Stimulated activated CD8-positive, alpha-beta memory T cell treated with anti-CD3 and anti-CD28 coated beads, Interleukin-4, amount 100 ng/mL, for 24 hours (primary cell): ENCODE data around the gene UBTD1.
A peak's percentile ranks its signal among the peaks of the same experiment; 100 is the strongest.
"Not testable (repeated sequence)": the region's sequence is repeated elsewhere in the genome, so short reads cannot be mapped to it uniquely, and the experiment has no call there.

Source experiments
- DNase-seq: peaks from one replicate; pipeline ENCODE4 v3.0.0-alpha.2; 2020; ENCODE audit warnings: low read depth

Gene UBTD1

DNA sequence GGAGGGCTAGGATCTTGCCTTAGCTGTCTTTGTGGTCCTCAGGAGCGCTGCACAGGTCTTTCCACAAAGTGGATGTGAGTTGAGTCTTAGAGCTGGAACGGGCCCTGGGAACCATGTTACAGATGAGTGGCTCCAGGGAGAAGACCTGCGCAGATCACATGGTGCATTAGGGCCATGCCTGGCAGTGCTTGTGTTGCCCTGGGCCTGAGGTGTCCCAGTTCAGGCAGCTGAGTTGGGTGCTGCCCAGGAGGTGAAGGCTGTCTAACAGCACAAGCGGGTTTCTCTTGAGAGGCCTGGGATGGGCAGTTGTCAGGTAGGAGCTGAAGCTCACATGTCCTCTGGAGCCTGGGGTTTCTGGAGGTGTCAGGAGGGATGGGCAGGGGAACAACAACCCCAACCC, 40.1 kb downstream of the UBTD1 start:
- DNase-seq: no peak

DNA sequence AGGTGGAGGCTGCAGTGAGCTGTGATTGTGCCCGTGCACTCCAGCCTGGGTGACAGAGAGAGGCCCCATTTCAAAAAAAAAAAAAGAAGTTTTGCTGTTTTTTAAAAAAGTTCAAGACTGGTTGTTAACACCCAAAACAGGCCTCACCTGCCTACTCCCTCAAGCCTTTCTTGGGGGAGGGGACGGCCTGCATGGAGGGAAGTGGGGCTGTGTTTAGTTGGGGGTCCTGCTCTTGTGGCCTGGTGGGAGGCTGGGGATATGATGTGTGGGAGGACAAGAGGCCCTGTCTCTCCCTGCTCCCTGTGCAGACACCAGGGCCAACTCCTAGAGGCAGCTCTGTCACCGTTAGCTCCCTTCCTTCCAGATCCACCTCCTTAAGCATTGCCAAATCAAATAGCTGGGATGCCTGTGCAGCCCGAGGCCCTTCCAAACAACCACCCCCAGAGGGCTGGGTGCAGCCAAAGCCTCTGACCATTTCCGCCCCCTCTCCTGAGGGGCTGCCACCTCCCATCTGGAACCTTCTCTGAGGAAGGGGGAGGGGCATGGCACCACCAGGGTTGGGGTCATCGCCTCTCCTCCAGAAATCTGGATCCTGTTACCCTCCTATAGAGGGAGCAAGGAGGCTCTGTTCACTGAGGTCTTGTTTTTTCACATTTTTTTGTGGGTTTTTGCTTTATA, 40.9 kb downstream of the UBTD1 start:
- no peak for DNase-seq

DNA sequence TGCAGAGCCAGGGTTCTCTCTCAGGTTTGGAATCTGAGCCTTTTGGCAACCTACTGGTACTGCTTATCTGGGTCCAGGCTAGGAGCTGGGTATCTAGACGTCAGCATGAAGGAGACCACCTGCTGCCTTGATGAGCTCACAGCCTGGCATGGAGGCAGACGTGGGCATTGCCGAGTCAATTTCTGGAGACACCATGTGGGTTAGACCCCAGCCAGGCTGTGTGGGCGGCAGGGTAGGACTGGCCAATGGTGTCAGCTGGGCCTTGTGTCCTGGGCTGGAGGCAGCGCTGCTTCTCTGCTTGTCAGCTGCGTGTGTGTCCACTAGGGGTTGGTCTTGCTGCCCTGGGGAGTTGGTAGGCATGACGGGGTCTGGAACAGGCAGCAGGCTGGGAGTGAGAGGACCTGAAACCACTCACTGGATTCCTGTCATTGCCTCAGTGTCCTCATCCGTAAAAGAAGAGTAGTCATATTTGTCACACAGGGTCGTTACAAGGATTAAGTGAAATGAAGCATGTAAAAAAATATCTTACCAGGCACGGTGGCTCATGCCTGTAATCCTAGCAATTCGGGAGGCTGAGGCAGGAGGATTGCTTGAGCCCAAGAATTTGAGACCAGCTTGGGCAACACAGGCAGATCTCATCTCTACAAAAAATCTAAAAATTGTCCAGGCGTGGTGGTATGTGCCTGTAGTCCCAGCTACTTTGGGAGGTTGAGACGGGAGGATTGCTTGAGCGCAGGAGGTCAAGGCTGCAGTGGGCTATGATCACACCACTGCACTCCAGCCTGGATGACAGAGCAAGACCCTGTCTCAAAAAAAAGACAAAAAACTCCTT, 42.2 kb downstream of the UBTD1 start:
- DNase-seq: no peak

DNA sequence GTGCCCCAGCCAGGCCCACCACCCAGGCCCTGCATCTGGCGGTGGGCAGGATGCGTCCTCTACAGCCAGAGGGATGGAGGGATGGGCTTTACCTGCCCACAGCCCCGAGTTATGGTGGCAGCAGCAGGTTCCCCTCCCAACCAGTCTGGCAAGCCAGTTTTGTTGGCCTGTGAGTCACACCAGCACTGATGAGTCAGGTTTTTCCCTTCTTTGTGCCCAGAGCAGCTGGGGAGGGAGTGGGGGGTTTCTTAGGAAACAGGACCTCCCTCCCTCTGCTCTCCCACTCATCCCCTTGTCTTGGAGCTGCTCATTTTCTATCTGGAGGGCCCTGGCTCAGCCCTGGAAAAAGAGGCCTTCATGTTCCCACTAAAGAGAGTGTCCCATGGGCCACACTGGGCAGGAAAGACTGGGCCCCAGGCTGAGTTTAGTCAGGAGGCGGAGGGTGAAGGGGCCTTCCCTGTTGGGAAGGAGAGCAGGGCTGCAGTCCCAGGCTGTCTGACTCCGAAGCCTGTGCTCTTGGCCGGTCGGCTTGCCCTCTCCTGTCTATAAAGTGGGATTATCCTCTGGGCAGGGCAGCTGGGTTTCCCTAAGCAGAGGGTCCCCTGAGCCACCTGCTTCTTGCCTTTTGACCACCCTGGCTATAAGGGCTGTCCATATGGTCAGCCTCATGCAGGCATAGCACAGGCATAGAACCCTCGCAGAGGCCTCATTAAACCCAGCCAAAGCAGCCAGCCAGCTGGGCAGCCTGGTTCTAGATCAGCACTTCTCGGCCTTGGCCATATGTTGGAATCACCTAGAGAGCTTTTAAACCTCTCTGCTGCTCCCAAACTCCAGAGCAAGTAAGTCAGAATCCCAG, 43.7 kb downstream of the UBTD1 start:
- DNase-seq: peak; percentile 17

DNA sequence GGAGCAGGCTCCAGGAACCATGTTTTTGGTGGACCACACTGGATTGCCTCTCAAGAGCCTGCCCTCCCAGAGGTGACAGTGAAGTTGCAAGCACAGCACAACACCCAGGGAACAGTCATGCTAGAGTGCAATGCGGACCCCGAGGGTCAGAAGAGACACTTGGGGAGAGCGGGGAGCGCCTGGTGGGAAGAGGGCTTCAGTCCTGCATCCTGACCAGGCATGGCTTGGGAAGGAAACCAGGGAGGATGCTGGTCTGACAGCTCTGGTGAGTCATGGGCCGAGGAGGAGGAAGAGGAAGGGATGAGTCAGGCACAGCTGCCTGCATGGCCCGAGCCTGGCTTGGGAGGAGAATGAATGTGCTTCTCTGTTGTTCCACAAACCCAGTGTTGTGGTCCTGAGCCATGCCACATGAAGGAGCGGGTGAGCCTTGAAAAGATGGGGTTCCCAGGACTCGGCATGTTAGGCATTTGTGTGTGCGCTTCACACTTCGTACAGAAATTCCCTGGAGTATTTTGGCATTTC, 44.4 kb downstream of the UBTD1 start:
- peak; percentile 38 for DNase-seq

DNA sequence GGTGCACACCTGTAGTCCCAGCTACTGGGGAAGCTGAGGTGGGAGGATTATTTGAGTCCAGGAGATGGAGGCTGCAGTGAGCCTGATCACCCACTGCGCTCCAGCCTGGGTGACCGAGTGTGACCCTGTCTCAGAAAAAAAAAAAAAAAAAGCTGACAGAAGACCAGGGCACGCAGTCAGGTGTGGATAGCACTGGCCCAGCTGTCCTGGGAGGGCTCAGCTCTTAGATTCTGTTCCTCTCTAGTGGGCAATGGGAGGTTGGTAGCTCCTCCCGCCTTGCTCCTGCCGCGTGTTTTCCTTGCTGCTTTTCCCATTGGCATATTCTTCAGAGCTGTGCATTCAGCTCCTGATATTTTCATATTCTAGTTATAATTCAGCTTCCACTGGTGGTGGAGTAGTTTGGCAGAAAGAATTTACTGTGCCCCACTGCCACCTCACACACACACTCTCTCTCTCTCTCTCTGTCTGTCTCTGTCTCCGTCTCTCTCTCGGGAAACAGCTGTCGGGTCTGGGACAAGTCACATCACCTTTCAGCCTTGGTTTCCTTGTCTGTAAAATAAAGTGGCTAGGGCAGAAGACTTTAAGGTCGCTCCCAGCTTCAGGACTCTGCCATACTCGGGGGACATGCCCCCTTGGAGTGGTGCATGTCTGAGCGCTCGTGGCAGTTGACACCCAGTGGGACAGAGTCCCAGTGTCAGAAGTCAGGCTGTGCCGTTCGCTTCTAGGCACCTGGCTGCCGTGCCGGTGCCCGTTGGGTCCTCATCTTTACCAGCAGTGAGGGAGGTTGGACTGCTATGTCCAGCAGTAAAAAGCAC, 47.9 kb downstream of the UBTD1 start:
- no peak for DNase-seq

DNA sequence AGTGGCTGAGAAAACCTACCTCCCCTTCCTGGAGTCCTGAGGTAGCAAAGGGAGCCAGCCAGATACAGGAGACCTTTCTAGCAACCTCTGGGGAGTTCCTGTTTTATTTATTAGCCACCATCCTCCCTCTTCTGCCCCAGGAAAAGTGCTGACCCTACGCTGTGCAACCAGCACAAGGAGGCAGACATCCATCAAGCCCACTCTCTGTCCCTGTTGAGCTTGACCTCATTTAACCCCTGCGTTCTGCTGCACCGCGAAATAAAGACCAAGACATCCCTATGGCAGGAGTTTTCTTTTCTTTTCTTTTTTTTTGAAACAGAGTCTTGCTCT, 48.5 kb downstream of the UBTD1 start:
- no peak for DNase-seq

DNA sequence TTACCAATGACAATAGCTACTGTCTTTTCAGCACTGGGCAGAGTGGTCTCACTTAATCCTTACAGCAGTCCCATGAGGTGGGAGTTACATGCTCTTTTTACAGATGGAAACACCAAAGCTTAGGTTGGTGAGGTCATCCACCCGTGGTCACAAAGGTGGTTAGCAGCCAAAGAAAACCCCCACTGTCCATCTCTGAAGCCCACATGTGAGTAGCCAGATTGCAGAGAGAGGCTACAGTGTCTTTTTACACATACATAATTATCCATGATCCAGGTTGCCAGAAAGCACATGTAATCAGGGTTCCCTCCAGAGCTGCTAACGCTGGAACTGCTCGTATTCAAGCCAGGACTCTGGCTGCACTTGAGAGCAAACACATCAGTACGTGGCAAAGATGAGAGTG, 49.2 kb downstream of the UBTD1 start:
- no peak for DNase-seq

DNA sequence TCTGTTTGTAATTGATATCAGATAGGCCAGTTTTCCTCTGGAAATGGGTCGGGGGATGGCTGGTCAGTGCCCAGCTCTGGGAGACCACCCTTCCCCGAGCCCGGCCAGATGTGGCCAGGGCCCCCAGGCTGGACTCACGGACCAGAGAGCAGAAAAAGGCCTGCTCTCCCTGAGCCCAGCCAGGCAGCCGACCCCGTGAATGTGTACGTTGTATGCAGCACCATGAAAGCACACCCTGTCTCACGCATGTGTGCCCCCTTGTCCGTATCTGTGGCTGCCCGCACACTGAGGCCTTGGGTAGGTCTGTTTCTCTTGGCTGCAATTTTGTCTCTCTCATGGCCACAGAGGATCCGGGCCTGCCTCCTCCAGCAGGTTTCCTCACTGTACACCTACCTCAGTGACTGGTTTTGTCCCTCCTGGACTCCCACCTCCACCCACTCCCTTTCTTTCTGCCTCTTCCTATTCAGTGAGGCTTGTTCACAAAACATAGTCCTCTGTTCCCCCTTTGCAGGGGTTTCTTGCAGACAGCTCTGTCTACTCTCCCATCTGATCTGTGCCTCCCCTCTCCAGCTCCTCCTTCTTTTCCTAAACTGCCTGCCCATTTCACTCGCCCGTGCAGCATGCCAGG, 50.2 kb downstream of the UBTD1 start:
- DNase-seq: no peak

DNA sequence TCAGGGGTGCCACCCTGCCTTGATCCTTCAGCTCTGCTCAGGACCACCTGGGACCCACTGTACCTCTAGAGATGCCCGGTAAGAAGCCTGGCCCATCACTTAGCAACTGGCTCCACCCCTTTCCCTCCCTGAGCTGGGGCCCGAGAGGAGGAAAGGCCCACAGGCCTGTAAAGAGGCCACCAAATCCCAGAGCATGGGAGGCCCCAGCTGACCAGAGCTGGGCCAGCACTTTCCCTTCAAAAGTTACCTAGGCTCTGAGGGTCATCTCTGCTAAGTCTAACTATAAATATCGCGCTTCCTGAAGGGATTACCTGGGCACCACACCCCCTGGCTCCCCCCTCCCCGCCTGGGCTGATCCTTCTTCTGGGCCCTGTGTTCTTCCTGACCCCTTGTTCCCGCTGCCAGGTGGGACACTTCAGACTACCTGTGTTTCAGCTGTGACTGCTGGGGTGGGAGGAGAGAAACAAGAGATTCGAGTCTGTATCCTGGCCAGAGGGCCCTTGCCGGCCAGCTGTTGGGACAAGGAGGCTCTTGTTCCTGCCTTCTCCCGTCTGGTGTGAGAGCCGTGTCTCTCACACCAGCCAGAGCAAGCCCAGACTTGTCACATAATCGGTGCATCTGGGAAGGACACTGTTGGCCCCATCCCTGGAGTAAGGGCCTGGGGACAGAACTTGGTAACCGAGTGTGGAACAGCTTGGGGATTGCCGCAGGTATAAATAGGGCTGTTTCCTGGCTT, 51.0 kb downstream of the UBTD1 start:
- no peak for DNase-seq

DNA sequence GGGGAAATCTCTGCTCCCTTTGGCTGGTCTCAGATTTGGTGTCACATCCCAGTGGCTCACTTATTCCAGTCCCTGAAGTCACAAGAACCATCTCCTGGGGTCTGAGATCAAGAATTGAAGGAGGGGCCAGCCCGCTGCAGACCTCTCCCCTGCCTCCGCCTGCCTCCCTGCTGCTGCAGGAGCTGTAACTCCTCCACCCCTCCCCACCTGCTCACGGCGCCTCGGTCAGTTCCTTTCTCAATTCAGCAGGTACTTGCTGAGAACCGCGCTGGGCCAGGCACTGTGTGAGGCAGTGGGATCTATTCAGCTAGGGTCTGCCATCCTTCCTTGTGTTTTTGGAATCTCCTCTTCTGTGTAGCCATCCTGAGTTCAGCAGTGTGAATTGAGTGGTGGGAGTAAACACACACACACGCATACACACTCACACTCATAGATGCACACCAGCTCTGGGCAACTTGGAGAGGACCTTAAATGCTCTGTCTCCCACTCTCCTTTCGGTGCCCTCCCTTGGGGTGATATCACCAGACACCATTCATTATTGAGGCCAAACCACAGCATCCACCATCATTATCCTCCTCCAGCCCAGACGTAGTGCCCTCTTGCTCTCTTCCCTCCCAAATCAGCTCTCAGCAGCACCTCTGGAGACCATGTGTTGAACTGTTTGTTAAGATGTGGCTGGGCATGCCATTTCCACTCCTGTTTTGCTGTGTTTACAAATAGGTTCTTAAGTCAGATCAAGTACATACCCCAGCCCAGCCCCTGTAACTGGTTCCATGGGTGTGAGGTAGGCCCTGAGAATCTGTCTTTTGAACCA, 51.8 kb downstream of the UBTD1 start:
- DNase-seq: no peak

DNA sequence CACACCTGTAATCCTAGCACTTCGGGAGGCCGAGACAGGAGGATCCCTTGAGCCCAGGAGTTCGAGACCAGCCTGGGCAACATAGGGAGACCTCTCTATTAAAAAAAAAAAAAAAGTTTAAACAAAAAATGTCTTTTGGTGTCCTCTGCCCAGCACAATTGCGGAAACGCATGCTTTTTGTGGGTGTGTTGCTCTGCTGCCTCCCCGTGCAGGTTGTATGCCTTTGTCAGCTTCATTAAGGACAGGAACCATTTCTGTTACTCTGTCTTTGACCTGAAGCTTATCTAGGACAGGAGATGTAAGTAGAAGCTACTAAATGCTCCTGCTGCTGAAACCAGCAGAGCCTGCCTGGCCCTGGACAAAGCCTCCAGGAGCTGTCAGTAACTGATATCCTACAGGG, 52.5 kb downstream of the UBTD1 start:
- DNase-seq: no peak

DNA sequence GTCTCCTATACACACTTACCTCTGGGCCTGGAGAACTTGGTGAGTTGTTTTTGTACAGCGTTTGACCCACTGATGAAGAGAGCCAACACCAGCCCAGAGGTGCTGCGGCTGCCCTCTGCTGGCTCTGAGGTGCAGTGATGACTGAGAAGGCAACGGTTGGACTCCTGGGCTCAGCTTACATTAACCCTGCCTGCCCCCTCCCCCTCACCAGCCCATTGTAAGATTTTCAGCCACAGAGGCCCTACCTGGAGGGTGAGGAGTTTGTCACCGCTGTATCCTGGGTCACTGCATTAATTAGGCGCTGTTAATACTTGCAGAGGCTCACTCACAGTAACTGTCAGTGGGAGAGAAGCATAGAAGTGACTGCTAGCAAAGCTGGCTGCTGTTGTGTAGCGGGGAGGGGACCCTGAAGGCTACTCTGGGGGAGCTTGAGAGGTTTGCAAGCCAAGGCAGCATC, 54.9 kb downstream of the UBTD1 start:
- DNase-seq: peak; percentile 43

DNA sequence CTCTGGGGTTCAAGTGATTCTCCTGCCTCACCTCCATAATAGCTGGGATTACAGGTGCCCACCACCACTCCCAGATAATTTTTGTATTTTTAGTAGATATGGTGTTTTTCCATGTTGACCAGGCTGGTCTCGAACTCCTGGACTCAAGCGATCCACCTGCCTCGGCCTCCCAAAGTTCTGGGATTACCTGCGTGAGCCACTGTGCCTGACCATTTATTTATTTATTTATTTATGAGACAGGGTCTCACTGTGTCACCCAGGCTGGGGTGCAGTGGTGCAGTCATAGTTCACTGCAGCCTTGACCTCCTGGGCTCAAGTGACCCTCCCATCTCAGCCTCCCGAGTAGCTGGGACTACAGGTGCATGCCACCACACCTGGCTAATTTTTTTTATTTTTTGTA, 55.6 kb downstream of the UBTD1 start:
- not testable (repeated sequence) for DNase-seq

DNA sequence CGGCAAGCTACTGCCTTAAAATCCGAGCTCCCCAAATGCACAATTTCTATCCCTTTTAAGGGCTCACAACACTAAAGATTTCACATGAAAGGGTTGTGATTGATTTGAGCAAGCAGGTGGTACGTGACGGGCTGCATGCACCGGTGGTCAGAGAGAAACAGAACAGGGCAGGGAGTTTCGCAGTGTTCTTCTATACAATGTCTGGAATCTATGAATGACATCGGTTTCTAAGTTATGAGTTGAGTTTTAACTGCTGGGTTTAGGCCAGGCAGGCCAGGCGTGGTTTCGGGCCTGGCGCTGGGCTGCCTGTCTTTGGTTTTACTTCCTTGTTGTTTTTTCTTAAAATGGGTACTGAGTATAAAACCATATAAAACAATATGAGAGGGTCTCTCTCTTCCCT, 56.8 kb downstream of the UBTD1 start:
- not testable (repeated sequence) for DNase-seq

DNA sequence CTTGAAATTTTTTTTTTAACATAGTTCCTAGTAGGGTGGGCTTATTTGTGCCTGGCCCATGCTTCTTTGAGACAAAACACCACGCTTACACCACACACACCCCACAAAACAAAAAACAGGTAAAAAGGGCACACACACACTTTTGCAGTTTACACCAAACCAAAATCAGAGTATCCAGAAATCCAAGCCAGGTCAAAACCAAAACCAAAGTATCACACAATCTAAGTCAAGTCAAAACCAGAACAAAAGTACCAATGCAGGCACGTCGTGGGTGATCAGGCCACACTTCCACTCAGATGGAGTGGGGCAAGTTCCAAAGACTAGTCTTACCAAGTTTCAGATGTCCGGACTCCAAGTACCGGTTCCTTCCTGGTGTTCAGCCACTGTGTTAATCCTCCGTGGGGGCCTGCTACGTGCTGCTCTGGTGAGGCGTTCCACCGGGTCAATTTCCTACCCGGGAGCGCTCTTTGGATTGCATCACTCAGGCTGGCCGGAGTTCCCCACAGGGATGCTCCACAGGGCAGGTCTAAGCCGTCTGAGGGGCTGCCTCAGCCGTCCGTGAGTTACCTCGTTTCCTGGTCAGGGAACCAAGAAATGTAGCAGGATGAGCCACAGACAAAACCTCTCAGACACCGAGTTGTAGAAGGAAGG, 62.1 kb downstream of the UBTD1 start:
- not testable (repeated sequence) for DNase-seq

DNA sequence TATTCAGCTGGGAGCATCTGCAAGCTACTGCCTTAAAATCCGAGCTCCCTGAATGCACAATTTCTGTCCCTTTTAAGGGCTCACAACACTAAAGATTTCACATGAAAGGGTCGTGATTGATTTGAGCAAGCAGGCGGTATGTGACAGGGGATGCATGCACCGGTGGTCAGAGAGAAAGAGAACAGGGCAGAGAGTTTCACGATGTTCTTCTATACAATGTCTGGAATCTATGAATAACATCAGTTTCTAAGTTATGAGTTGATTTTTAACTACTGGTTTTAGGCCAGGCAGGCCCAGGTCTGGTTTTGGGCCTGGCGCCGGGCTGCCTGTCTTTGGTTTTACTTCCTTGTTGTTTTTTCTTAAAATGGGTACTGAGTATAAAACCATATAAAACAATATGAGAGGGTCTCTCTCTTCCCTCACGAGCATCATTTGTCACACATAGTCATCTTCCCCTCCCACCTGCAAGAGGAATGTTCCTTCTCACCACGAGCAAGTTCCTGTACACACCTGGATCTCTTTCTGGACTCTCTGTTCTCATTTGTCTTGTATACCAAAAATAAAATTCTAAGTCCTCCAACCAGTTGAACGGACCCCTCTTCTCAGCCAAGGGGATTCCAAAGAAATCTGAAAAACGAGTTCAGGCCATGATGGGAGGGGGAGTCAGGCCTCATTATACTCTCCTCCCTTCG, 62.8 kb downstream of the UBTD1 start:
- not testable (repeated sequence) for DNase-seq

DNA sequence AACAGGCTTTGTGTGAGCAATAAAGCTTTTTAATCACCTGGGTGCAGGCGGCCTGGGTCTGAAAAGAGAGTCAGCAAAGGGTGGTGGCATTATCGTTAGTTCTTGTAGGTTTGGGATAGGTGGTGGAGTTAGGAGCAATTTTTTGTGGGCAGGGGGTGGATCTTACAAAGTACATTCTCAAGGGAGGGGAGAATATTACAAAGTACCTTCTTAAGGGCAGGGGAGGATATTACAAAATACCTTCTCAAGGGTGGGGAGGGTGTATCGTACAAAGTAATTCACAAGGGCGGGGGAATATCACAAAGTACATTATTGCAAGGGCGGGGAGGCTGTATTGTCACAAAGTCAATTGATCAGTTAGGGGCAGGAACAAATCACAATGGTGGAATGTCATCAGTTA, 63.6 kb downstream of the UBTD1 start:
- DNase-seq: not testable (repeated sequence)
